Astrocyte of the cerebellum (primary cell): ENCODE results near the gene SPECC1.
"Not testable (repeated sequence)": the region's sequence is repeated elsewhere in the genome, so short reads cannot be mapped to it uniquely, and the experiment has no call there.

Source experiments
- DNase-seq: peaks from one replicate; pipeline ENCODE4 v3.0.0-alpha.2; 2011; ENCODE audit warnings: low read depth
- H3K4me3 ChIP-seq: 2 replicates; pipeline ENCODE4 v1.5.1; 2011; ENCODE audit warnings: mild to moderate bottlenecking, low read depth, low read length, moderate library complexity
- in situ Hi-C: cut with HindIII; loops from 2 replicates; pipeline ENCODE4 v1.10.0; 2017; ENCODE audit warnings: low sequenced_read_pairs
- TF ChIP-seq, protein P1 (sequence below): IDR thresholded peaks from 2 replicates; pipeline ENCODE4 v1.5.1; 2012; ENCODE audit warnings: low read length, low read depth, moderate library complexity, mild to moderate bottlenecking; ENCODE audit errors: missing control alignments

The SPECC1 gene

GRCh38 chr17:20225162-20226115 lies 216.3 kb downstream of the SPECC1 start:
- TF ChIP-seq, protein P1, sequence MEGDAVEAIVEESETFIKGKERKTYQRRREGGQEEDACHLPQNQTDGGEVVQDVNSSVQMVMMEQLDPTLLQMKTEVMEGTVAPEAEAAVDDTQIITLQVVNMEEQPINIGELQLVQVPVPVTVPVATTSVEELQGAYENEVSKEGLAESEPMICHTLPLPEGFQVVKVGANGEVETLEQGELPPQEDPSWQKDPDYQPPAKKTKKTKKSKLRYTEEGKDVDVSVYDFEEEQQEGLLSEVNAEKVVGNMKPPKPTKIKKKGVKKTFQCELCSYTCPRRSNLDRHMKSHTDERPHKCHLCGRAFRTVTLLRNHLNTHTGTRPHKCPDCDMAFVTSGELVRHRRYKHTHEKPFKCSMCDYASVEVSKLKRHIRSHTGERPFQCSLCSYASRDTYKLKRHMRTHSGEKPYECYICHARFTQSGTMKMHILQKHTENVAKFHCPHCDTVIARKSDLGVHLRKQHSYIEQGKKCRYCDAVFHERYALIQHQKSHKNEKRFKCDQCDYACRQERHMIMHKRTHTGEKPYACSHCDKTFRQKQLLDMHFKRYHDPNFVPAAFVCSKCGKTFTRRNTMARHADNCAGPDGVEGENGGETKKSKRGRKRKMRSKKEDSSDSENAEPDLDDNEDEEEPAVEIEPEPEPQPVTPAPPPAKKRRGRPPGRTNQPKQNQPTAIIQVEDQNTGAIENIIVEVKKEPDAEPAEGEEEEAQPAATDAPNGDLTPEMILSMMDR = peak; percentile 27
- in situ Hi-C loops = no loop called here
- H3K4me3 ChIP-seq = no peak overlapping the region
- DNase-seq = no peak

- H3K4me3 ChIP-seq = no peak overlapping the region
- TF ChIP-seq, protein P1 = peak; percentile 82
- in situ Hi-C loops = no loop called here
- peak; percentile 61 for DNase-seq
Observed at GRCh38 chr17:20226814-20227482, 217.8 kb downstream of the SPECC1 start.

DNA sequence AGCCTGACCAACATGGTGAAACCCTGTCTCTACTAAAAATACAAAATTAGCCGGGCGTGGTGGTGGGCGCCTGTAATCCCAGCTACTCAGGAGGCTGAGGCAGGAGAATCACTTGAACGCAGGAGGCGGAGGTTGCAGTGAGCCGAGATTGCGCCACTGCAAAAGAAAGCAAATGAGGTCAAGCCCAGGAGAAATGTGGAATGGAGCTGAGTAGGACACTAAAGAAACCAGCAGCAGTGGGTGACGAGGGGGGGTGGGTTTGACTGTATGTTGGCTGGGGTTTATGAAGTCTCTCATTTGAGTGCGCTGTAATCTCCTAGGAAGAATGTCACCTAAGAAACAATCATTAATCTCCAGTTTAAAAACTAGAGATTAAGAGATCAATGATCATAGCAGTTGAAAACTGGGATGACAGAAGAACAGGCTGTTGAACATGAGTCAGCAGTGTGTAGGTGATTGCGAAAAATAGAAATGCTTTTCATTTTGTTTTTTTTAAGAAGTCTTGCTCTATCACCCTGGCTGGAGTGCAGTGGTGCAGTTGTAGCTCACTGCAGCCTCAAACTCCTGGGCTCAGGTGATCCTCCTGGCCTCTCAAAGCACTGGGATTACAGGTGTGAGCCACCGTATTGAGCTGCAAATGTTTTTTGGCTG lies 218.7 kb downstream of the SPECC1 start:
- in situ Hi-C loops, H3K4me3 ChIP-seq, DNase-seq: not testable (repeated sequence)

- no peak for DNase-seq
- no peak overlapping the region for H3K4me3 ChIP-seq
- TF ChIP-seq, protein P1 = no peak
- in situ Hi-C loops = no loop called here
Observed at GRCh38 chr17:20228410-20228809, 219.3 kb downstream of the SPECC1 start.

GRCh38 chr17:20228860-20229259 lies 219.7 kb downstream of the SPECC1 start:
- in situ Hi-C loops = no loop called here
- TF ChIP-seq, protein P1 = no peak
- H3K4me3 ChIP-seq = no peak overlapping the region
- DNase-seq = no peak

DNA sequence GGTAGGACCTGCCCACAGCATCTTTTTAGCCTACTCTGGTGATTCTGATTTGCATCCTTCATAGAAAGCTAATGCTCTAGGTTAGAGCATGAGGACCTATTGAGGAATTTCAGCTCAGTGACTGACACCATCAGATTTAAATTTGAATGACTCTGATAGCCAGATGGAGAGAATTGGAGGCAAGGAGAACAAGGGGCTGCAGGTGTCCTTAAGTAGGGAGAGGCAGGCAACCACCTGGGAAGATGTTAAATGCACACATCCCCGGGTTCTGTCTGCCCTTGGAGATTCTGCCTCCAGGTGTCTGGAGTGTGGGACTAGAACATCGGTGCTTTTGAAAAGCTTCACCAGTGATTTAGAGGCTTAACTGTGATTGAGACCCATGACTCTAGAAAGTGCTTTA lies 221.8 kb downstream of the SPECC1 start:
- no peak overlapping the region for H3K4me3 ChIP-seq
- TF ChIP-seq, protein P1 = no peak
- in situ Hi-C loops = no loop called here
- no peak for DNase-seq
